HepG2 (cell line): ENCODE data around the gene EFNA4. TPM values are rescaled to one million over a fixed set of nuclear protein-coding genes. Genes with fewer than 3 reads are reported as not detected.

ENCODE experiments used
- BHLHE40 ChIP-seq: IDR thresholded peaks from 2 replicates; pipeline ENCODE4 v1.6.1; 2011; ENCODE audit warnings: low read length, improper control_type of control experiment
- CBFB ChIP-seq: sonication (generic); formaldehyde crosslinking; IDR thresholded peaks from 2 replicates; pipeline ENCODE4 v1.4.0; 2020; ENCODE audit warnings: missing genetic modification reagents
- FIP1L1 ChIP-seq: fragments of 200-400 bp; formaldehyde crosslinking; IDR thresholded peaks from 2 replicates; pipeline ENCODE4 v1.6.1; 2018; ENCODE audit warnings: low read depth, mild to moderate bottlenecking, low read length, moderate library complexity, borderline replicate concordance; ENCODE audit not compliant: insufficient read depth
- FOXA3 ChIP-seq: IDR thresholded peaks from 2 replicates; pipeline ENCODE4 v1.6.1; 2016; ENCODE audit warnings: missing genetic modification reagents, missing compliant biosample characterization
- HMG20B ChIP-seq: conservative IDR thresholded peaks from 2 replicates; pipeline ENCODE4 v1.6.1; 2016; ENCODE audit warnings: missing genetic modification reagents, missing compliant biosample characterization
- HNRNPLL ChIP-seq: fragments of 200-400 bp; formaldehyde crosslinking; IDR thresholded peaks from 2 replicates; pipeline ENCODE4 v1.6.1; 2017; ENCODE audit warnings: mild to moderate bottlenecking, low read depth, low read length; ENCODE audit not compliant: poor library complexity, severe bottlenecking
- ISX ChIP-seq: sonication (generic); formaldehyde crosslinking; conservative IDR thresholded peaks from 2 replicates; pipeline ENCODE4 v1.5.0; 2020; ENCODE audit warnings: missing genetic modification reagents
- KDM5B ChIP-seq: sonication (generic); formaldehyde crosslinking; IDR thresholded peaks from 2 replicates; pipeline ENCODE4 v1.4.0; 2020; ENCODE audit warnings: missing genetic modification reagents, mild to moderate bottlenecking, borderline replicate concordance
- MBNL3 ChIP-seq: fragments of 250-450 bp; sonication (Bioruptor Pico); conservative IDR thresholded peaks from 2 replicates; pipeline ENCODE4 v1.8.0; 2022; ENCODE audit warnings: mild to moderate bottlenecking, inconsistent platforms
- MED13 ChIP-seq: sonication (generic); formaldehyde crosslinking; IDR thresholded peaks from 2 replicates; pipeline ENCODE4 v1.5.0; 2020; ENCODE audit warnings: missing genetic modification reagents
- NCOA5 ChIP-seq: sonication (generic); formaldehyde crosslinking; IDR thresholded peaks from 2 replicates; pipeline ENCODE4 v1.4.0; 2020; ENCODE audit warnings: missing genetic modification reagents
- NPAS2 ChIP-seq: sonication (generic); formaldehyde crosslinking; IDR thresholded peaks from 2 replicates; pipeline ENCODE4 v1.8.0; 2022; ENCODE audit warnings: mild to moderate bottlenecking, missing genetic modification reagents, borderline replicate concordance
- PCBP2 ChIP-seq: fragments of 200-400 bp; formaldehyde crosslinking; optimal IDR thresholded peaks from 2 replicates; pipeline ENCODE3; 2018; ENCODE audit warnings: low read length, low read depth; ENCODE audit not compliant: poor library complexity, severe bottlenecking
- SIN3A ChIP-seq: IDR thresholded peaks from 2 replicates; pipeline ENCODE4 v1.6.1; 2011; ENCODE audit warnings: low read depth, mild to moderate bottlenecking, control low read depth, low read length, borderline replicate concordance
- SNAI1 ChIP-seq: sonication (generic); formaldehyde crosslinking; IDR thresholded peaks from 2 replicates; pipeline ENCODE4 v1.5.0; 2020; ENCODE audit warnings: mild to moderate bottlenecking, missing genetic modification reagents, borderline replicate concordance
- SOX13 ChIP-seq, 3 experiments: fragments of 450-650 bp in 1 of 3; sonication (generic) in 1 of 3; formaldehyde crosslinking in 1 of 3; IDR thresholded peaks in 2 of 3; conservative IDR thresholded peaks in 1 of 3; 2 replicates each; pipeline versions ENCODE4 v1.5.0 to v1.6.1; 2016 to 2020; ENCODE audit warnings: antibody characterized with exemption in 1 of 3, mild to moderate bottlenecking in 1 of 3, missing compliant biosample characterization in 1 of 3, missing genetic modification reagents in 1 of 3, moderate library complexity in 1 of 3
- SRSF1 ChIP-seq: fragments of 200-400 bp; formaldehyde crosslinking; optimal IDR thresholded peaks from 2 replicates; pipeline ENCODE3; 2017; ENCODE audit warnings: mild to moderate bottlenecking, low read depth, low read length, moderate library complexity
- TBP ChIP-seq: sonication (generic); formaldehyde crosslinking; IDR thresholded peaks from 2 replicates; pipeline ENCODE4 v1.5.0; 2020; ENCODE audit warnings: missing genetic modification reagents
- TBX3 ChIP-seq: fragments of 450-650 bp; IDR thresholded peaks from 2 replicates; pipeline ENCODE4 v1.6.1; 2017; ENCODE audit warnings: antibody characterized with exemption, mild to moderate bottlenecking, inconsistent platforms, borderline replicate concordance
- TSC22D2 ChIP-seq: sonication (generic); formaldehyde crosslinking; IDR thresholded peaks from 2 replicates; pipeline ENCODE4 v1.5.1; 2020; ENCODE audit warnings: missing genetic modification reagents, mild to moderate bottlenecking, borderline replicate concordance
- ZFP36L1 ChIP-seq: sonication (generic); formaldehyde crosslinking; IDR thresholded peaks from 2 replicates; pipeline ENCODE4 v1.8.0; 2022; ENCODE audit warnings: mild to moderate bottlenecking, missing genetic modification reagents, moderate library complexity
- ZFY ChIP-seq: sonication (generic); formaldehyde crosslinking; IDR thresholded peaks from 2 replicates; pipeline ENCODE4 v1.4.0; 2020; ENCODE audit warnings: missing genetic modification reagents
- ZNF205 ChIP-seq: IDR thresholded peaks from 2 replicates; pipeline ENCODE4 v1.6.1; 2018; ENCODE audit warnings: missing biosample characterization, missing genetic modification reagents
- ZNF337 ChIP-seq: sonication (generic); formaldehyde crosslinking; IDR thresholded peaks from 2 replicates; pipeline ENCODE4 v1.5.1; 2020; ENCODE audit warnings: missing genetic modification reagents, low read depth, mild to moderate bottlenecking, borderline replicate concordance
- ZNF431 ChIP-seq: sonication (generic); formaldehyde crosslinking; IDR thresholded peaks from 2 replicates; pipeline ENCODE4 v1.9.0; 2022; ENCODE audit warnings: missing genetic modification reagents, low read depth, mild to moderate bottlenecking, borderline replicate concordance
- ZNF44 ChIP-seq: sonication (generic); formaldehyde crosslinking; IDR thresholded peaks from 2 replicates; pipeline ENCODE4 v1.5.1; 2020; ENCODE audit warnings: mild to moderate bottlenecking, missing genetic modification reagents
- ZNF782 ChIP-seq: sonication (generic); formaldehyde crosslinking; IDR thresholded peaks from 2 replicates; pipeline ENCODE4 v1.4.0; 2020; ENCODE audit warnings: missing genetic modification reagents, mild to moderate bottlenecking, borderline replicate concordance
- ZNF83 ChIP-seq: sonication (generic); formaldehyde crosslinking; IDR thresholded peaks from 2 replicates; pipeline ENCODE4 v1.4.0; 2020; ENCODE audit warnings: missing genetic modification reagents, mild to moderate bottlenecking, borderline replicate concordance
- polyA plus RNA-seq, 8 experiments: library from polyadenylated mRNA; depleted of rRNA in 3 of 8; stranded (reverse) in 7 of 8; unstranded in 1 of 8; fragments of >200 nt; fragmentation: Illumina TruSeq in 4 of 8; extraction: Trizol in 4 of 8; gene quantifications; 2 replicates each; pipeline versions ENCODE4 v1.2.1 to v1.2.3, GENCODE V29; 2011 to 2016; ENCODE audit warnings: low read depth in 4 of 8, missing spikeins in 1 of 8, mixed read lengths in 1 of 8; ENCODE audit not compliant: insufficient read depth in 1 of 8
- total RNA-seq, 5 experiments: library from RNA; depleted of rRNA; stranded (reverse); fragments of >200 nt; fragmentation: Illumina TruSeq; extraction: Trizol; gene quantifications; 2 replicates each; pipeline ENCODE4 v1.2.3, GENCODE V29; 2016; ENCODE audit warnings: low read depth in 1 of 5
- TF ChIP-seq, protein P1 (sequence below): IDR thresholded peaks from 2 replicates; pipeline ENCODE4 v1.6.1; 2018; ENCODE audit warnings: missing genetic modification reagents, mild to moderate bottlenecking, missing compliant biosample characterization
- TF ChIP-seq, protein P2 (sequence below): IDR thresholded peaks from 2 replicates; pipeline ENCODE4 v1.6.1; 2016; ENCODE audit warnings: mild to moderate bottlenecking, missing biosample characterization, missing genetic modification reagents

Gene EFNA4
- total and polyA plus RNA-seq, 2 of the 13 experiments (the other 11 are each of a cell fraction or from before 2014, with no cell fraction given): 12.0 to 17.2 TPM

DNA sequence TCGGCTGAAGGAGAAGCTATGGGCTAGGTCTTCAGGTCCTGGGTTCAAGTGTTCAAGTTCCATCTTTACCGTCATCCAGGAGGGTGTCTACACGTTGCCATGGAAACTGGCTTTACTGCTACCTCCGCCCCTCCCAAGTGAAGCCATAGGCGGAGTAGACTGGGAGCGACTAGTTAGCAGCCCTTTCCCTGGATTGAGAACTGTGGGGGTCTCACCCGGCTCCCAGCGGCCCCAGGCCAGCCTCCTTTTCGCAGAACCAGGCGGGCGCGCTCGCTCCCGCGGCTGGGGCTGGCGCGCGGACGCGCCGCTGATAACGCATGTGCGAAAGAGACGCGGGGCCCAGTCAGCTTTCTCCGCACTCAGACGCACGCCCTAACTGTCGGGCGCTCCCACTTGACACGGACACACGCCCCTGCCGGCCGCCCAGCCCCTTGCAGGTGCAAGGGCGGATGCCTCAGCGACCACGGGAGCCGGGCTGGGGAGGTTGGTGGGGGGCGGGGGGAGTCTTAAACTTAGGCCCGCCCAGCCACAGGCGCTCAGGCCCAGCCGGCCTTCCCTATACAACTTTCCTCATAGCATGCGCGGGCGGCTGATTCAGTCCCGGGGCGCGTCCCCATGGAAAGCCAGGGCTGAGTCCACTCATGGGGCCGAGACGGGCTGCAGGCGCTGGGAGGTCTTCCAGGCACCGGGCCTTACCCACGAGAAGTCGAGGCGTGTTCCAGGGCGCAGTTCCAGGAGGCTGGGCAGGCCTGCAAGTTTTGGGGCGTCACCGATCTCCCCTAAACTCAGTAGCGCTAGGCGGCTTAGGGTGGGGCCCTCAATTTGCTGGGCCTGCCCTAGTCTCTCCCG lies 7.4 kb downstream of the EFNA4 start (continued):
- TF ChIP-seq SOX13 (IDR thresholded peaks at IDR 0.05) (no peak), SOX13 (CRISPR knock-in tag; conservative IDR thresholded peaks at IDR 0.05 in 1 of 2, IDR thresholded peaks at IDR 0.05 in 1 of 2) (no peak), TBP (CRISPR knock-in tag) (no peak), ZNF205 (no peak), TSC22D2 (CRISPR knock-in tag) (no peak), ZNF44 (no peak), NCOA5 (no peak), NPAS2 (CRISPR knock-in tag) (0 out of 2 replicates have a peak, but pooled peaks have one; percentile 51), CBFB (CRISPR knock-in tag) (no peak), FIP1L1 (no peak), HMG20B (no peak), ZNF337 (CRISPR knock-in tag) (no peak), ZFP36L1 (CRISPR knock-in tag) (no peak), ZNF782 (CRISPR knock-in tag) (no peak), FOXA3 (0 out of 2 replicates have a peak, but pooled peaks have one; percentile 15), TBX3 (no peak), ISX (CRISPR knock-in tag) (no peak), SIN3A (no peak), KDM5B (CRISPR knock-in tag) (peak; percentile 71; the same call in 1 of the 2 replicates), ZNF431 (no peak), MED13 (CRISPR knock-in tag) (no peak), ZNF83 (CRISPR knock-in tag) (no peak), BHLHE40 (peak; percentile 24; the same call in 1 of the 2 replicates), ZFY (CRISPR knock-in tag) (peak; percentile 77), SNAI1 (CRISPR knock-in tag) (no peak), MBNL3 (CRISPR knock-in tag) (no peak), HNRNPLL (peak; percentile 98), PCBP2 (no peak), SRSF1 (no peak)
- TF ChIP-seq, protein P1, sequence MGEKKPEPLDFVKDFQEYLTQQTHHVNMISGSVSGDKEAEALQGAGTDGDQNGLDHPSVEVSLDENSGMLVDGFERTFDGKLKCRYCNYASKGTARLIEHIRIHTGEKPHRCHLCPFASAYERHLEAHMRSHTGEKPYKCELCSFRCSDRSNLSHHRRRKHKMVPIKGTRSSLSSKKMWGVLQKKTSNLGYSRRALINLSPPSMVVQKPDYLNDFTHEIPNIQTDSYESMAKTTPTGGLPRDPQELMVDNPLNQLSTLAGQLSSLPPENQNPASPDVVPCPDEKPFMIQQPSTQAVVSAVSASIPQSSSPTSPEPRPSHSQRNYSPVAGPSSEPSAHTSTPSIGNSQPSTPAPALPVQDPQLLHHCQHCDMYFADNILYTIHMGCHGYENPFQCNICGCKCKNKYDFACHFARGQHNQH (CRISPR knock-in tag): no peak
- TF ChIP-seq, protein P2, sequence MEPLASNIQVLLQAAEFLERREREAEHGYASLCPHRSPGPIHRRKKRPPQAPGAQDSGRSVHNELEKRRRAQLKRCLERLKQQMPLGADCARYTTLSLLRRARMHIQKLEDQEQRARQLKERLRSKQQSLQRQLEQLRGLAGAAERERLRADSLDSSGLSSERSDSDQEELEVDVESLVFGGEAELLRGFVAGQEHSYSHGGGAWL (CRISPR knock-in tag): 0 out of 2 replicates have a peak, but pooled peaks have one; percentile 44
